Activated naive CD4-positive, alpha-beta T cell treated with anti-CD3 and anti-CD28 coated beads, Interleukin-2, amount 10 ng/mL, durations not matched to agents 7 days and 5 days (primary cell): Measurements from ENCODE around the gene GBX2.

ENCODE experiments used
- CTCF ChIA-PET: fragments of 350-600 bp; sonication (Branson Sonifier 250); formaldehyde crosslinking; loops from one replicate; lab custom pipeline; 2021; ENCODE audit warnings: antibody characterized with exemption; lab: Charles Lee
- DNase-seq: peaks from one replicate; pipeline ENCODE4 v3.0.0-alpha.2; 2020
- H3K27ac Mint-ChIP-seq: one replicate; pipeline ENCODE4 v1.8.0; 2021; ENCODE audit warnings: mild to moderate bottlenecking, moderate library complexity, mixed read lengths
- H3K27me3 Mint-ChIP-seq: one replicate; pipeline ENCODE4 v1.8.0; 2021; ENCODE audit warnings: mild to moderate bottlenecking, mixed read lengths
- H3K36me3 Mint-ChIP-seq: one replicate; pipeline ENCODE4 v1.8.0; 2021; ENCODE audit warnings: mixed read lengths
- H3K4me1 Mint-ChIP-seq: one replicate; pipeline ENCODE4 v1.8.0; 2021; ENCODE audit warnings: mixed read lengths
- H3K4me3 Mint-ChIP-seq: one replicate; pipeline ENCODE4 v1.8.0; 2021; ENCODE audit warnings: mild to moderate bottlenecking, moderate library complexity, mixed read lengths
- H3K9me3 Mint-ChIP-seq: one replicate; pipeline ENCODE4 v1.8.0; 2021; ENCODE audit warnings: mixed read lengths

GBX2 gene

GRCh38 chr2:236130349-236130998 lies 37.7 kb downstream of the GBX2 start:
- no peak overlapping the region for H3K4me3 Mint-ChIP-seq
- no peak for DNase-seq
- H3K27me3 Mint-ChIP-seq, result no peaks in the 10 kb centered on the region
- H3K36me3 Mint-ChIP-seq, result no peaks in the 10 kb centered on the region
- H3K4me1 Mint-ChIP-seq, result no peaks in the 10 kb centered on the region
- no peaks in the 10 kb centered on the region for H3K9me3 Mint-ChIP-seq
- H3K27ac Mint-ChIP-seq, result no peak overlapping the region
- CTCF ChIA-PET, result no interaction called here

- no peak overlapping the region for H3K4me3 Mint-ChIP-seq
- no peaks in the 10 kb centered on the region for H3K4me1 Mint-ChIP-seq
- no peaks in the 10 kb centered on the region for H3K27me3 Mint-ChIP-seq
- H3K27ac Mint-ChIP-seq, result no peak overlapping the region
- H3K9me3 Mint-ChIP-seq, result no peaks in the 10 kb centered on the region
- no peak for DNase-seq
- CTCF ChIA-PET, result no interaction called here
- H3K36me3 Mint-ChIP-seq, result no peaks in the 10 kb centered on the region
Measured at GRCh38 chr2:236129935-236130334, 38.3 kb downstream of the GBX2 start.

- H3K27ac Mint-ChIP-seq, result no peak overlapping the region
- DNase-seq, result no peak
- H3K36me3 Mint-ChIP-seq, result no peaks in the 10 kb centered on the region
- CTCF ChIA-PET, result no interaction called here
- no peaks in the 10 kb centered on the region for H3K27me3 Mint-ChIP-seq
- no peaks in the 10 kb centered on the region for H3K4me1 Mint-ChIP-seq
- no peak overlapping the region for H3K4me3 Mint-ChIP-seq
- H3K9me3 Mint-ChIP-seq, result no peaks in the 10 kb centered on the region
Measured at GRCh38 chr2:236128321-236128720, 39.9 kb downstream of the GBX2 start.

GRCh38 chr2:236127010-236127409 lies 41.2 kb downstream of the GBX2 start:
- Mint-ChIP-seq H3K27ac (no peak overlapping the region), H3K4me3 (no peak overlapping the region), H3K9me3 (no peaks in the 10 kb centered on the region), H3K36me3 (no peaks in the 10 kb centered on the region), H3K27me3 (no peaks in the 10 kb centered on the region), H3K4me1 (no peaks in the 10 kb centered on the region)
- DNase-seq, result no peak
- CTCF ChIA-PET, result interaction anchor here (1.1 kb wide), 1 partner anchor 10 kb away, joined by 5 read pairs; no protein-coding TSS in a partner anchor

- no peaks in the 10 kb centered on the region for H3K27me3 Mint-ChIP-seq
- CTCF ChIA-PET, result no interaction called here
- no peaks in the 10 kb centered on the region for H3K36me3 Mint-ChIP-seq
- no peaks in the 10 kb centered on the region for H3K9me3 Mint-ChIP-seq
- no peak for DNase-seq
- no peak overlapping the region for H3K27ac Mint-ChIP-seq
- H3K4me3 Mint-ChIP-seq, result no peak overlapping the region
- no peaks in the 10 kb centered on the region for H3K4me1 Mint-ChIP-seq
Measured at GRCh38 chr2:236125541-236125940, 42.6 kb downstream of the GBX2 start.

- no peaks in the 10 kb centered on the region for H3K4me1 Mint-ChIP-seq
- H3K27me3 Mint-ChIP-seq, result peaks cover 8% of the 10 kb centered on the region
- H3K4me3 Mint-ChIP-seq, result no peak overlapping the region
- no peak overlapping the region for H3K27ac Mint-ChIP-seq
- H3K36me3 Mint-ChIP-seq, result no peaks in the 10 kb centered on the region
- DNase-seq, result peak; percentile 6
- no peaks in the 10 kb centered on the region for H3K9me3 Mint-ChIP-seq
- CTCF ChIA-PET, result no interaction called here
Measured at GRCh38 chr2:236124182-236124893, 43.8 kb downstream of the GBX2 start.

- H3K27ac Mint-ChIP-seq, result no peak overlapping the region
- peak; percentile 1 for DNase-seq
- no peaks in the 10 kb centered on the region for H3K9me3 Mint-ChIP-seq
- CTCF ChIA-PET, result no interaction called here
- H3K4me1 Mint-ChIP-seq, result no peaks in the 10 kb centered on the region
- no peaks in the 10 kb centered on the region for H3K36me3 Mint-ChIP-seq
- H3K27me3 Mint-ChIP-seq, result peaks cover 14% of the 10 kb centered on the region
- no peak overlapping the region for H3K4me3 Mint-ChIP-seq
Measured at GRCh38 chr2:236123716-236124115, 44.5 kb downstream of the GBX2 start.

- Mint-ChIP-seq H3K4me3 (no peak overlapping the region), H3K27ac (no peak overlapping the region), H3K27me3 (peaks cover 21% of the 10 kb centered on the region), H3K36me3 (no peaks in the 10 kb centered on the region), H3K4me1 (no peaks in the 10 kb centered on the region), H3K9me3 (no peaks in the 10 kb centered on the region)
- CTCF ChIA-PET, result no interaction called here
- no peak for DNase-seq
Measured at GRCh38 chr2:236122236-236122635, 46.0 kb downstream of the GBX2 start.

- no peak overlapping the region for H3K4me3 Mint-ChIP-seq
Measured at GRCh38 chr2:236121546-236121945, 46.6 kb downstream of the GBX2 start.

GRCh38 chr2:236120829-236121228 lies 47.4 kb downstream of the GBX2 start:
- H3K4me3 Mint-ChIP-seq, result no peak overlapping the region
- peaks cover 23% of the 10 kb centered on the region for H3K27me3 Mint-ChIP-seq
- no peaks in the 10 kb centered on the region for H3K36me3 Mint-ChIP-seq
- CTCF ChIA-PET, result no interaction called here
- H3K9me3 Mint-ChIP-seq, result no peaks in the 10 kb centered on the region
- H3K27ac Mint-ChIP-seq, result no peak overlapping the region
- no peak for DNase-seq
- no peaks in the 10 kb centered on the region for H3K4me1 Mint-ChIP-seq

More at GRCh38 chr2:236121546-236121945, 46.6 kb downstream of the GBX2 start:
- no peaks in the 10 kb centered on the region for H3K36me3 Mint-ChIP-seq
- peaks cover 23% of the 10 kb centered on the region for H3K27me3 Mint-ChIP-seq
- no peak for DNase-seq
- H3K27ac Mint-ChIP-seq, result no peak overlapping the region
- H3K9me3 Mint-ChIP-seq, result no peaks in the 10 kb centered on the region
- CTCF ChIA-PET, result no interaction called here
- H3K4me1 Mint-ChIP-seq, result no peaks in the 10 kb centered on the region

GRCh38 chr2:236120141-236120601 lies 48.0 kb downstream of the GBX2 start:
- CTCF ChIA-PET, result no interaction called here
- Mint-ChIP-seq H3K9me3 (no peaks in the 10 kb centered on the region), H3K4me3 (no peak overlapping the region), H3K36me3 (no peaks in the 10 kb centered on the region), H3K27ac (no peak overlapping the region), H3K27me3 (peaks cover 23% of the 10 kb centered on the region), H3K4me1 (no peaks in the 10 kb centered on the region)
- no peak for DNase-seq

GRCh38 chr2:236119476-236119875 lies 48.7 kb downstream of the GBX2 start:
- no peaks in the 10 kb centered on the region for H3K9me3 Mint-ChIP-seq
- H3K4me3 Mint-ChIP-seq, result no peak overlapping the region
- no peak for DNase-seq
- peaks cover 23% of the 10 kb centered on the region for H3K27me3 Mint-ChIP-seq
- no peaks in the 10 kb centered on the region for H3K36me3 Mint-ChIP-seq
- H3K27ac Mint-ChIP-seq, result no peak overlapping the region
- no peaks in the 10 kb centered on the region for H3K4me1 Mint-ChIP-seq
- CTCF ChIA-PET, result no interaction called here

- no peak for DNase-seq
- Mint-ChIP-seq H3K27me3 (peaks cover 23% of the 10 kb centered on the region), H3K27ac (no peak overlapping the region), H3K9me3 (no peaks in the 10 kb centered on the region), H3K4me1 (no peaks in the 10 kb centered on the region), H3K4me3 (no peak overlapping the region), H3K36me3 (no peaks in the 10 kb centered on the region)
- CTCF ChIA-PET, result no interaction called here
Measured at GRCh38 chr2:236119003-236119402, 49.2 kb downstream of the GBX2 start.

- peaks cover 23% of the 10 kb centered on the region for H3K27me3 Mint-ChIP-seq
- H3K27ac Mint-ChIP-seq, result no peak overlapping the region
- H3K4me3 Mint-ChIP-seq, result no peak overlapping the region
- no peaks in the 10 kb centered on the region for H3K9me3 Mint-ChIP-seq
- H3K4me1 Mint-ChIP-seq, result no peaks in the 10 kb centered on the region
- H3K36me3 Mint-ChIP-seq, result no peaks in the 10 kb centered on the region
- CTCF ChIA-PET, result no interaction called here
- no peak for DNase-seq
Measured at GRCh38 chr2:236117861-236118269, 50.3 kb downstream of the GBX2 start.

GRCh38 chr2:236117401-236117800 lies 50.8 kb downstream of the GBX2 start:
- H3K4me1 Mint-ChIP-seq, result no peaks in the 10 kb centered on the region
- no peak for DNase-seq
- peaks cover 23% of the 10 kb centered on the region for H3K27me3 Mint-ChIP-seq
- H3K9me3 Mint-ChIP-seq, result no peaks in the 10 kb centered on the region
- CTCF ChIA-PET, result no interaction called here
- no peak overlapping the region for H3K4me3 Mint-ChIP-seq
- no peak overlapping the region for H3K27ac Mint-ChIP-seq
- H3K36me3 Mint-ChIP-seq, result no peaks in the 10 kb centered on the region
